Activated T-cell treated with anti-CD3 and anti-CD28 coated beads, Interleukin-2, amount 50 U/mL, for 24 hours (primary cell): ENCODE measurements around the gene SLK.

Source experiments
- DNase-seq: peaks from one replicate; pipeline ENCODE4 v3.0.0-alpha.2; 2020
- H3K27ac Mint-ChIP-seq: 2 replicates; pipeline ENCODE4 v1.8.0; 2020; ENCODE audit warnings: mild to moderate bottlenecking, mixed read lengths
- H3K27me3 Mint-ChIP-seq: 2 replicates; pipeline ENCODE4 v1.8.0; 2020; ENCODE audit warnings: mixed read lengths
- H3K36me3 Mint-ChIP-seq: 2 replicates; pipeline ENCODE4 v1.8.0; 2020; ENCODE audit warnings: low read depth, mixed read lengths
- H3K4me1 Mint-ChIP-seq: 2 replicates; pipeline ENCODE4 v1.8.0; 2020; ENCODE audit warnings: low read depth, mixed read lengths
- H3K4me3 Mint-ChIP-seq: 2 replicates; pipeline ENCODE4 v1.8.0; 2020; ENCODE audit warnings: mild to moderate bottlenecking, moderate library complexity, mixed read lengths
- H3K9me3 Mint-ChIP-seq: 2 replicates; pipeline ENCODE4 v1.8.0; 2020; ENCODE audit warnings: mixed read lengths

SLK gene

GRCh38 chr10:103931603-103932002, 35.3 kb upstream of the SLK start:
- Mint-ChIP-seq H3K9me3 (no peaks in the 10 kb centered on the region), H3K36me3 (no peaks in the 10 kb centered on the region)
- DNase-seq = no peak

GRCh38 chr10:103932271-103932670, 34.7 kb upstream of the SLK start:
- Mint-ChIP-seq H3K9me3 (no peaks in the 10 kb centered on the region), H3K4me3 (no peak overlapping the region), H3K27ac (no peak overlapping the region), H3K4me1 (no peaks in the 10 kb centered on the region), H3K36me3 (no peaks in the 10 kb centered on the region), H3K27me3 (no peaks in the 10 kb centered on the region)
- DNase-seq = no peak

More at GRCh38 chr10:103931603-103932002, 35.3 kb upstream of the SLK start:
- no peaks in the 10 kb centered on the region for H3K27me3 Mint-ChIP-seq
- H3K27ac Mint-ChIP-seq = no peak overlapping the region
- no peak overlapping the region for H3K4me3 Mint-ChIP-seq
- H3K4me1 Mint-ChIP-seq = no peaks in the 10 kb centered on the region

GRCh38 chr10:103932971-103933370, 34.0 kb upstream of the SLK start:
- H3K4me3 Mint-ChIP-seq = no peak overlapping the region
- no peaks in the 10 kb centered on the region for H3K9me3 Mint-ChIP-seq
- H3K27me3 Mint-ChIP-seq = no peaks in the 10 kb centered on the region
- H3K36me3 Mint-ChIP-seq = no peaks in the 10 kb centered on the region
- H3K4me1 Mint-ChIP-seq = no peaks in the 10 kb centered on the region
- no peak overlapping the region for H3K27ac Mint-ChIP-seq
- no peak for DNase-seq

- Mint-ChIP-seq H3K27me3 (no peaks in the 10 kb centered on the region), H3K4me3 (no peak overlapping the region), H3K9me3 (no peaks in the 10 kb centered on the region), H3K27ac (no peak overlapping the region), H3K36me3 (no peaks in the 10 kb centered on the region), H3K4me1 (no peaks in the 10 kb centered on the region)
- no peak for DNase-seq
Observed at GRCh38 chr10:103933557-103934121, 33.3 kb upstream of the SLK start.

- Mint-ChIP-seq H3K4me1 (no peaks in the 10 kb centered on the region), H3K36me3 (no peaks in the 10 kb centered on the region), H3K9me3 (no peaks in the 10 kb centered on the region), H3K4me3 (no peak overlapping the region), H3K27ac (no peak overlapping the region), H3K27me3 (no peaks in the 10 kb centered on the region)
- no peak for DNase-seq
Observed at GRCh38 chr10:103934308-103934707, 32.6 kb upstream of the SLK start.

GRCh38 chr10:103936022-103936421, 30.9 kb upstream of the SLK start:
- no peaks in the 10 kb centered on the region for H3K9me3 Mint-ChIP-seq
- no peak overlapping the region for H3K27ac Mint-ChIP-seq
- no peaks in the 10 kb centered on the region for H3K27me3 Mint-ChIP-seq
- DNase-seq = no peak
- no peaks in the 10 kb centered on the region for H3K4me1 Mint-ChIP-seq
- no peak overlapping the region for H3K4me3 Mint-ChIP-seq
- H3K36me3 Mint-ChIP-seq = no peaks in the 10 kb centered on the region

- no peak for DNase-seq
- Mint-ChIP-seq H3K4me3 (no peak overlapping the region), H3K36me3 (no peaks in the 10 kb centered on the region), H3K27me3 (no peaks in the 10 kb centered on the region), H3K27ac (no peak overlapping the region), H3K4me1 (no peaks in the 10 kb centered on the region), H3K9me3 (no peaks in the 10 kb centered on the region)
Observed at GRCh38 chr10:103939522-103939921, 27.4 kb upstream of the SLK start.

- Mint-ChIP-seq H3K9me3 (no peaks in the 10 kb centered on the region), H3K36me3 (no peaks in the 10 kb centered on the region), H3K27me3 (no peaks in the 10 kb centered on the region), H3K4me3 (no peak overlapping the region), H3K4me1 (no peaks in the 10 kb centered on the region), H3K27ac (no peak overlapping the region)
- DNase-seq = no peak
Observed at GRCh38 chr10:103941801-103942200, 25.1 kb upstream of the SLK start.

- Mint-ChIP-seq H3K36me3 (no peaks in the 10 kb centered on the region), H3K27me3 (no peaks in the 10 kb centered on the region), H3K9me3 (no peaks in the 10 kb centered on the region), H3K27ac (no peak overlapping the region), H3K4me1 (peaks cover 9% of the 10 kb centered on the region), H3K4me3 (no peak overlapping the region)
- no peak for DNase-seq
Observed at GRCh38 chr10:103942866-103943265, 24.1 kb upstream of the SLK start.

GRCh38 chr10:103947799-103948516, 19.0 kb upstream of the SLK start:
- H3K4me3 Mint-ChIP-seq = no peak overlapping the region
- H3K27ac Mint-ChIP-seq = no peak overlapping the region
- no peaks in the 10 kb centered on the region for H3K36me3 Mint-ChIP-seq
- H3K9me3 Mint-ChIP-seq = no peaks in the 10 kb centered on the region
- no peak for DNase-seq
- H3K4me1 Mint-ChIP-seq = peaks cover 11% of the 10 kb centered on the region
- H3K27me3 Mint-ChIP-seq = no peaks in the 10 kb centered on the region

GRCh38 chr10:103949728-103950127, 17.2 kb upstream of the SLK start:
- peaks cover 11% of the 10 kb centered on the region for H3K4me1 Mint-ChIP-seq
- no peaks in the 10 kb centered on the region for H3K9me3 Mint-ChIP-seq
- no peak overlapping the region for H3K27ac Mint-ChIP-seq
- no peak overlapping the region for H3K4me3 Mint-ChIP-seq
- no peaks in the 10 kb centered on the region for H3K27me3 Mint-ChIP-seq
- H3K36me3 Mint-ChIP-seq = no peaks in the 10 kb centered on the region
- DNase-seq = no peak

- DNase-seq = no peak
- no peak overlapping the region for H3K4me3 Mint-ChIP-seq
- no peaks in the 10 kb centered on the region for H3K36me3 Mint-ChIP-seq
- H3K9me3 Mint-ChIP-seq = no peaks in the 10 kb centered on the region
- no peak overlapping the region for H3K27ac Mint-ChIP-seq
- no peaks in the 10 kb centered on the region for H3K27me3 Mint-ChIP-seq
- peaks cover 11% of the 10 kb centered on the region for H3K4me1 Mint-ChIP-seq
Observed at GRCh38 chr10:103951183-103951582, 15.8 kb upstream of the SLK start.

GRCh38 chr10:103951942-103952341, 15.0 kb upstream of the SLK start:
- Mint-ChIP-seq H3K27me3 (no peaks in the 10 kb centered on the region), H3K9me3 (no peaks in the 10 kb centered on the region), H3K36me3 (no peaks in the 10 kb centered on the region), H3K4me1 (peaks cover 10% of the 10 kb centered on the region), H3K27ac (no peak overlapping the region), H3K4me3 (no peak overlapping the region)
- no peak for DNase-seq

- Mint-ChIP-seq H3K36me3 (no peaks in the 10 kb centered on the region), H3K27me3 (no peaks in the 10 kb centered on the region), H3K27ac (no peak overlapping the region), H3K4me1 (no peaks in the 10 kb centered on the region), H3K9me3 (no peaks in the 10 kb centered on the region), H3K4me3 (no peak overlapping the region)
- DNase-seq = no peak
Observed at GRCh38 chr10:103954543-103954942, 12.4 kb upstream of the SLK start.

GRCh38 chr10:103958996-103959395, 7.9 kb upstream of the SLK start:
- H3K36me3 Mint-ChIP-seq = no peaks in the 10 kb centered on the region
- DNase-seq = no peak
- no peaks in the 10 kb centered on the region for H3K27me3 Mint-ChIP-seq
- H3K9me3 Mint-ChIP-seq = no peaks in the 10 kb centered on the region
- H3K4me3 Mint-ChIP-seq = no peak overlapping the region
- no peaks in the 10 kb centered on the region for H3K4me1 Mint-ChIP-seq
- no peak overlapping the region for H3K27ac Mint-ChIP-seq
